HuH-7.5 (cell line): ENCODE measurements around the gene RNF115.
"Not testable (repeated sequence)": the region's sequence is repeated elsewhere in the genome, so short reads cannot be mapped to it uniquely, and the experiment has no call there.

ENCODE experiments used
- DNase-seq: peaks from one replicate; pipeline ENCODE4 v3.0.0; 2011; ENCODE audit warnings: low spot score

RNF115 gene

DNA sequence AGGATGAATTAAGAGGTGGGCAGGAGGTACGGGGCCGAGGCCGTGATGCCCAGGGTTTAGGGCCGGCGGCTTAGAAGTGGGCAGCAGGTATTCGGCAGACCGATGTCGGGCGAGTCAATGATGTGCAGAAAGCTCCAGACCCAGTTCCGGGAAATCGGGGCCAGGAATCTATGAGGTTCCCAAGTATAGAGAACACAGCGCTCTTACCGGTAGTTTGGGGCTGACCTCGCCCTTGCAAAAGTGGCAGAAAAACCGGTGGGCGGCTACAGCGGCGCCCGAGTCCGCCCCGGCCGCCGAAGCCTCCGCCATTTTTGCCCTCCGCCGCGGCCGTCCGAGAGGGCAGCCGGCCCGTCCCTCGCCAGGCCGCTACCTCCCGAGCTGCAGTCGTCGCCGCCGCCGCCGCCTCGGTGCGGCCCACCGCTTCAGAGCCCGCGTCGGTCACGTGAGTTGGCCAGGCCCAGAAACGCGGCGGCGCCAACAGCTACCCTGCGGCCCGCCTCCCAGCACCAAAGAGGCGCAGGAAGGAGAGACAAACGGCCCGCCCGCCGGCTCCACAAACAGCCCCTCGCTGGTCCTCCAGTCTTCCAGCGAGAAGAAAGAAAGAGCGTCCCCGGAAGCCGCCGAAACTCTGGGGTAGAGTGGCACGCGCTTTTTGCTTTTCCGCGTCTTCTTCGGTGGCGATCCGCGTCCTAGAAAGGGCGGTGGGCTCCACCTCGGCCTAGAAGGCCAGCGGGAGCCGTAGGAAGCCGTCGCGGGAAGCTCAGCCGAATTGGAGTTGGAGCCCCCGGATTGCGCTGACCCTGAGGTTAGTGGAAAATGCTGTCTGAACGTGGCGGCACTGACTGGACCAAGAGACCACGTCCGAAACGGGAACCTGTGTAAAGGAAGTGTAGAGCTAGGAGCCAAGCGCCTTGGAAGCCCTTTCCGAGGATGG lies at the start of gene RNF115, which contains the start of gene POLR3C:
Gene RNF115, minus strand, starts transcription at position 531 of the 934 bp plus-strand sequence. Its CDS starts 222 bp downstream, at position 309.
Gene POLR3C, plus strand, starts transcription at position 636 of the 934 bp plus-strand sequence. CDS start 1,577 bp downstream, outside the sequence.
- DNase-seq = peak; percentile 71

- no peak for DNase-seq
Observed at GRCh38 chr1:145871994-145872924, 48.4 kb upstream of the RNF115 start.

DNA sequence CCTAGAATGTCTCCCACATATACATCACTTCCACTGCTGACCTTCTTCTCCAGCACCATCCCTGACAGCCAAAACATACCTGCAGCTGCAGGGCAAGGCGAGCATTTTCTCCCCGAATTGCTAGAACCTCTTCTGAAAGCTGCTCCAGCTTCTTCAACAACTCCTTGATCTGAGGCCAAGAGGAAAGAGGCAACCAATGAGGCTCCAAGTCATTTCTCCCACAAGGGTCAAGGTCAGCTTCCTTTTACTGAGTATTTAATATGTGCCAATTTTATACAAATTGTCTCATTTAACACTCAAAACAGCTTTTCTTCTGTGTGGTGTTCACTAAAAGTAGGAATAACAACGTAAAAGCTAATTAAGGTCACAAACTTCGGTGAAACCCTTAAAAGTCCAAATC lies 44.3 kb upstream of the RNF115 start:
- DNase-seq = no peak

- no peak for DNase-seq
Observed at GRCh38 chr1:145863282-145864018, 39.6 kb upstream of the RNF115 start.

DNA sequence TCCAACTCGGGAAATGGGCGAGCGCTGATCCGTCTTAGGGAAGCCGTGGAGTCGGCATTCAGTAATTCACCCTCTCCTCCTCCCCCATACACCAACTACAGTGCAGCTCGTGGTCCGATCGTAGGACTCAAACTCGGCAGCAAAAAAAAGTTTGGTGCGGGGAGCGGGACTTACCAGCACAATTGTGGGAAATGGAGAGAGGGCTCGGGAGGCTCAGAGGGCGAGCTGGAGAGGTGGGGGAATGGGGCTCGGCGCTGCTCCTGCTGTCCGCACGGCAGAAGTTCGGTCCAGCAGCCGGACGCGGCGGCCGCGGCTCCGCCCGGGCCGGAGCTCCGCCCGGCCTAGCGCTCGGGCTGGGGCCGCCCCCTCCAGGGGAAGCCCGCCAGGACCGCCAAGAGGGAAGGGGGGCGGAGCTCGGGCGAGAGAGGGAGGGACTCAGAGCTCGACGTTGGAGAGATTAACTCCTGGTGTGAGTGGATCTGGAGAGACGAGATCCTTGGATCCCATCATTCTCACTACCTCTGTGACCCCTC lies 35.7 kb upstream of the RNF115 start:
- DNase-seq = peak; percentile 91

GRCh38 chr1:145858901-145859490 lies 35.1 kb upstream of the RNF115 start, which contains the start of gene PIAS3:
Gene PIAS3, minus strand, starts transcription at chr1:145859081. Its CDS starts 91 bp downstream, at chr1:145858990.
- DNase-seq = peak; percentile 91

GRCh38 chr1:145858238-145858900 lies 34.5 kb upstream of the RNF115 start:
- peak; percentile 71 for DNase-seq

DNA sequence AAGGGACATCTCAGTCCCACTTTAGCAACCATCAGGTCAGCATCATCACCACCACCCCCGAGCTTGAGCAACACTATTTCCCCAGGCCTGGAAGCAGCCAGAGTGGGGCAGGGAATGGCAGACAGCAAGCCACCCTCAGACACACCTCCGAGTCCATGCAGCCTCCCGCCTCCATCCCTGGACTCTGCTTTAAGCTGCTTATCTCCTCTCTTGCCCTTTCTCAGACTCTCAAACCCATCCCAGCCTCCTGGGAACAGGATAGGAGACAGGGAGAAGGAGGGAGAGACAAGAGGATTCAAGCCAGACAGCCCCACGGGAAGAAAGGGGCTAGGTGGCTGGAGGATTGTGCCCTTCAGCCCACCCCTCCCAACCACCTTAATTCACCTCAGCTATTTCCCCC lies 33.3 kb upstream of the RNF115 start:
- no peak for DNase-seq

DNA sequence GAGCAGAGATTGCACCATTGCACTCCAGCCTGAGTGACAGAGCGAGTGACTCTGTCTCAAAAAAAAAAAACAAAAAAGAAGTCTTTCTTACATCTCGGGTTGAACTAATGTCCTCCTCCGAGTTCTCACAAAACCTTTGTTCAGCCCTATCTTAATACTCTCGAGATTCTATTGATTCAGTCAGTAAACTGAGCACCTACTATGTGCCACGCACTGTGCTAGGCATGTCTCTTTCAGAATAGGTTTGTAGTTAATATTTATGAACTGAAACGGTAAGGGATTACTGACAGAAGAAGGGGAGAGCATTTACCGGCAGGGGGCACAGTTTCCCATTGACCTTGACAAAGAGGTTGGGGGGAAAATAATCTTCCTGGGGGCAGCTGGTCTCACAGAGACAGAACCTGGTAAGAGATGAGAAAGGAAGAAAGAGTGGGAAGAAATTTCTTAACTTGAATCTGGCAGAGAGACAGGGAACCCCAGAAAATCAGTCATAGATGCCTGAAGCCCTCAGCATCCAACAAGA lies 31.6 kb upstream of the RNF115 start:
- DNase-seq = no peak

DNA sequence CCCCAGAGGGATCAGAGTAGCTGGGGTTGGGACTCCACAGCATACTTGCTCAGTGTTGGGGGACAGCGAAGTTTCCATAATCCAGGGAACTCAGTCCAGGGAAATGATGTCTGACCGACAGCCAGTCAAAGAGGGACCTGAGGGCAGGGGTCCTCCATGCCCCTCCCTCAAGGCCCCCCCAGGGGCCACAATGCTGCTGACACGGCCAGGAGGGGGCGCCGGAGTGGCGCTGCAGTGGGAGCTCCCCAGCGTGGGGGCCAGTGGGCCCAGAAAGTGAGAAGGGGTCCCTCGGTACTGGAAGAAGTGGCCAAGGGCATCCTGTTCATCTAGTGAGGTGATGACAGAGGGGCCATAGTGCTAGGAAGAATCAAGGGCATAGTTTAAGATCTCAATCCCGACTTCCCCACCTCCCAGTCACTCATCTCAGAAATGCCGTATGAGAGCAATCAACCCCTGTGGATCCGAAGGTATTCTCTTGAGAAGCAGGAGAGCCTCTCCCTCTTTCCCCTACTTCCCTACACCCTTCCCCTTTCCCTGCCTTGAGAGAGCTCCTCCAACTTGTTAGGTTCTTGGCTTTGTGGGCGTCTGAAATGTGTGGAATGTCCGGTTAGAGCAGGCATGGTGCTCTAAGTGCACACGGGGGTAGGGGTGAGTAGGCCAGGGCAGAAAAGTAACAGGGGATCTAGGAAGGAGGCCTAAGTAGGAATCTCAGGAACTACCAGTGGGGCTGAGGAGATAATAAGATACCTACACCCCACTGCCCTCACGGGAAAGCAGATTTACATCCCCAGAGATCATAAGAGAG lies 25.7 kb upstream of the RNF115 start:
- DNase-seq = no peak

- no peak for DNase-seq
Observed at GRCh38 chr1:145847827-145848226, 23.9 kb upstream of the RNF115 start.

DNA sequence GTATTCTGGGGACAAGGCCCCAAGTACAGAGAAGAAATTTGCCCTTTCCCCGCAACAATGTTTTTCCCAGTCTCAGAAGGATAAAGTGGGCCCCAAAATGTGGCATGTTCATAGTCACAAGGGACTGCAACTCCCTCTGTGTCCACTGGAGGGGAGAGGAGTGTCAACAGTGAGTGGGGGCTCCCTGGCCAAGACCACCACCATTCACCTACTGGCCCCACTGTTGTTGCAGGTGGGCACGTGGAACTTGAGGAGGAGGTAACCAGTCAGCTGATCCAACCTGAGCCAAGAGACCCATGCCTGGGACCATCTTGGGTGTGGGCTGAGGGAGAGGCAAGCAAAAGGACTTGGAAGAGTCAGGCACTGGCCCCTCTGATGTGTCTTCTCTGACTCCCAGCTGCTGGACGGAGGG lies 22.3 kb upstream of the RNF115 start:
- peak; percentile 65 for DNase-seq

GRCh38 chr1:145845514-145846161 lies 21.7 kb upstream of the RNF115 start, which contains the start of gene NUDT17:
Gene NUDT17, plus strand, starts transcription at chr1:145845630. Its CDS starts 11 bp downstream, at chr1:145845641.
- DNase-seq = peak; percentile 82

DNA sequence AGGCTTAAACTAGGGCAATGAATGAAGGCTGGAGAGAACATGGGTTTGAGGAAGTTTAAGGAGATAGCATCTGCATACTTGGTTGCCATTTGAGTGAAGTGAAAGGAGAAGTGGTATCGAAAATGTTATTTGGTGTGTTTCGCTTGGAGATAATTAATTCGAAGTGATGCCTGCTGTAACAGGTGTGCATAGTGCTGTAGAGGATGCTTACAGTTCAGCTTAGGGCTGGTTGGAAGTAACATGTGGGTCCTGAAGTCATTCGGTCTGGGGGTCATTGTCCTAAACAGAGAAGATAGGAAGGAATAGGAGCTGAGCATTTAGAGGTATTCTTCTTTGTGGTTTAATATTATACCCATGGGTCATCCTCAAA lies 21.2 kb upstream of the RNF115 start:
- no peak for DNase-seq

DNA sequence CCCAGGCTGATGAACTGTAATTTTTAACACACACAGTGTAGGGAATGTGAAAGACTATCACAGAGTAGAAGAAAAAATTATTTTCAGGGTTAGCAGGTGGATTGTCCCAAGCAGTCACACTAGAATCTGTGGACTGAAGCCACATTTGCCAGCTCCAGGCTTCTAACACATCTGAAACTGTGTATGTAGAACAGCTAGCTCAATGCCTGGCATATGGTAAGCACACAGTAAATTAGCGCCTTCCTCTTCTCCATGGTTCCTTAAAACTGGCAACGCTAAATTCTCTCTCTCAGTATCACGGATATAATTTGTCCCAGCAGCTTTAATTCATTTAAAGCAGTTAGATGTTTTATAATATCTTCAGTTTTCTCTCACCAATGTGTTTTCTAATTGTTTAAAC lies 19.1 kb upstream of the RNF115 start:
- DNase-seq = no peak

DNA sequence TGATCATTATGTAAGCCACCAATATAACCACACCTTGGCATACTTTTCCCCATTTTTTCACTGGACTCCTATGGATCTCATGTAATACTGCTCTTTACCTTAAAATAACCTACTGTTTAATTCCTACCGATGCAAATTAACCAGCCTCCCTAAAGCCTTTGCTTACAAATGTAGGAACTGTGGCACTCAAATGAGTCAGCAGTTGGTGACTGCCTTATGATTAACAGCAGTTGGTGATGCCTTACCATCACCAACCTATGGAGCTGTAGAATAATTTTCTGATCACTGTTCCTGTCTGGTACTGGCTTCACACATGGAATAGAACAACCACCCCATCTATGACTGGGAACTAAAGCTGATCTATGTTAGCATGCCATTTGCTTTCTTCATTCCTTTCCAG lies 13.8 kb upstream of the RNF115 start:
- DNase-seq = no peak

GRCh38 chr1:145830810-145831209 lies 6.9 kb upstream of the RNF115 start:
- not testable (repeated sequence) for DNase-seq

DNA sequence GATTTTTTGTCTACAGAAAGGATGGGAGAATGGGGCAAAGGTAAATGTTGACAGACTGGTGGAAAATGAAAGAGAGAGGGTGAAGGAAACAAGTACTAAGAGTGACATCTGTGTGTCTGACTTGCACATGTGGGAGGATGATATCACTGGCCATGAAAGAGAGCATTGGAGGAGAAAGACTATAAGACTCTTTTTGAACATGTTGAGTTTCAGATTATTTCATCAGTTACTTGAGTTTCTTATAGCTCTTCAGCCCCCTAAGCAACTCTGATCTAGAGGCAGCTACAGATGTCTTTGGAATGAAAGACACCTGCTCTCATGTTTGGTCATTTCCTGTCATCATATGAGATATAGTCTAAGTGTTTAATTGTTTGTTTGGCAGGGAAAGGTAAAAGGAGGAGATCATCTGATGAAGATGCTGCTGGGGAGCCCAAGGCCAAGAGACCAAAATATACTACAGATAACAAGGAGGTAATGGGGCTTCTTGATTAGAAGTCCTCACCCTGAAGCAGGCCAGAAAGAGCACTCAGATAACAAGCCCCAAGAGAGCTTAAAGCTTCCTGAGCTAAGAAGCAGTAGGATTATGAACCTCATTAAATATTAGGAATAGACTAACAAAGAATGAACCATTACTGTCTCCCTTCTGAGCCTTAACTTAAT lies 4.6 kb upstream of the RNF115 start:
- DNase-seq = no peak
